Breast epithelium (tissue), 4 donors: ENCODE measurements around the gene ABCA4. TPM values are rescaled to one million over a fixed set of nuclear protein-coding genes. Genes with fewer than 3 reads are reported as not detected.

Experiments used
- DNase-seq, 2 donors: peaks; one replicate each; pipeline ENCODE4 v3.0.0-alpha.2; 2019; ENCODE audit warnings: low spot score in 2 of 2
- H3K27ac ChIP-seq, 2 donors: fragments of 200-600 bp; sonication (generic) in 1 of 2; one replicate each; pipeline ENCODE4 v1.5.1; 2016 to 2019; ENCODE audit warnings: mild to moderate bottlenecking in 1 of 2
- H3K27me3 ChIP-seq, 2 donors: fragments of 200-600 bp; sonication (generic) in 1 of 2; one replicate each; pipeline versions ENCODE4 v1.5.1 to v1.6.0; 2017 to 2019; ENCODE audit warnings: control low read depth in 1 of 2, mild to moderate bottlenecking in 1 of 2
- H3K36me3 ChIP-seq: fragments of 200-600 bp; one replicate; pipeline ENCODE4 v1.5.1; 2019
- H3K4me1 ChIP-seq, 2 donors: fragments of 200-600 bp; sonication (generic); one replicate each; pipeline ENCODE4 v1.5.1; 2016 to 2019; ENCODE audit warnings: control low read depth in 1 of 2
- H3K4me3 ChIP-seq, 3 donors: fragments of 200-600 bp; sonication (generic); 1 replicate in 2 of 3; 2 replicates in 1 of 3; pipeline ENCODE4 v1.5.1; 2016 to 2019; ENCODE audit warnings: mild to moderate bottlenecking in 3 of 3, moderate library complexity in 2 of 3
- H3K9me3 ChIP-seq, 2 donors: fragments of 200-600 bp; sonication (generic) in 1 of 2; one replicate each; pipeline ENCODE4 v1.5.1; 2016 to 2019; ENCODE audit warnings: control low read depth in 1 of 2
- POLR2A ChIP-seq: fragments of 450-650 bp; IDR thresholded peaks from one replicate; pipeline ENCODE4 v1.6.1; 2016; ENCODE audit warnings: antibody characterized with exemption, mild to moderate bottlenecking, moderate library complexity
- POLR2AphosphoS5 ChIP-seq, 3 donors: sonication (generic); formaldehyde crosslinking; IDR thresholded peaks; one replicate each; pipeline ENCODE4 v1.6.1; 2017; ENCODE audit warnings: antibody characterized with exemption in 3 of 3
- intact Hi-C: fragments of 100-400 bp; cut with DNase I; formaldehyde crosslinking; loops from one replicate; pipeline ENCODE4 v1.15.1; 2023; ENCODE audit warnings: low total_unique reads
- total RNA-seq, 3 donors: library from RNA; depleted of rRNA; stranded (reverse); fragments of >200 nt; gene quantifications; one replicate each; pipeline ENCODE4 v1.1.0, GENCODE V29; 2016
- TF ChIP-seq, protein P1 (sequence below), 3 donors: fragments of 450-650 bp; IDR thresholded peaks; one replicate each; pipeline ENCODE4 v1.5.1; 2016 to 2017; ENCODE audit warnings: antibody characterized with exemption in 3 of 3, mild to moderate bottlenecking in 3 of 3, moderate library complexity in 3 of 3

The ABCA4 gene
- total RNA-seq, 3 donors from 2014 or later, result 0.16 to 3.5 (median 1.3) TPM

GRCh38 chr1:94081566-94082344 lies 39.2 kb downstream of the ABCA4 start:
- no peak for DNase-seq
- H3K36me3 ChIP-seq, result no peaks in the 10 kb centered on the region
- TF ChIP-seq, protein P1, sequence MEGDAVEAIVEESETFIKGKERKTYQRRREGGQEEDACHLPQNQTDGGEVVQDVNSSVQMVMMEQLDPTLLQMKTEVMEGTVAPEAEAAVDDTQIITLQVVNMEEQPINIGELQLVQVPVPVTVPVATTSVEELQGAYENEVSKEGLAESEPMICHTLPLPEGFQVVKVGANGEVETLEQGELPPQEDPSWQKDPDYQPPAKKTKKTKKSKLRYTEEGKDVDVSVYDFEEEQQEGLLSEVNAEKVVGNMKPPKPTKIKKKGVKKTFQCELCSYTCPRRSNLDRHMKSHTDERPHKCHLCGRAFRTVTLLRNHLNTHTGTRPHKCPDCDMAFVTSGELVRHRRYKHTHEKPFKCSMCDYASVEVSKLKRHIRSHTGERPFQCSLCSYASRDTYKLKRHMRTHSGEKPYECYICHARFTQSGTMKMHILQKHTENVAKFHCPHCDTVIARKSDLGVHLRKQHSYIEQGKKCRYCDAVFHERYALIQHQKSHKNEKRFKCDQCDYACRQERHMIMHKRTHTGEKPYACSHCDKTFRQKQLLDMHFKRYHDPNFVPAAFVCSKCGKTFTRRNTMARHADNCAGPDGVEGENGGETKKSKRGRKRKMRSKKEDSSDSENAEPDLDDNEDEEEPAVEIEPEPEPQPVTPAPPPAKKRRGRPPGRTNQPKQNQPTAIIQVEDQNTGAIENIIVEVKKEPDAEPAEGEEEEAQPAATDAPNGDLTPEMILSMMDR (IDR thresholded peaks at IDR 0.05), result no peak
- TF ChIP-seq POLR2A (no peak), POLR2AphosphoS5 (IDR thresholded peaks at IDR 0.05) (no peak)
- H3K4me3 ChIP-seq, result no peak overlapping the region
- intact Hi-C loops, result no loop called here
- H3K27me3 ChIP-seq, result no peaks in the 10 kb centered on the region
- peak overlapping the region; percentile 46 to 71 for H3K27ac ChIP-seq
- H3K9me3 ChIP-seq, result no peaks in the 10 kb centered on the region
- H3K4me1 ChIP-seq, result no peaks in the 10 kb centered on the region

DNA sequence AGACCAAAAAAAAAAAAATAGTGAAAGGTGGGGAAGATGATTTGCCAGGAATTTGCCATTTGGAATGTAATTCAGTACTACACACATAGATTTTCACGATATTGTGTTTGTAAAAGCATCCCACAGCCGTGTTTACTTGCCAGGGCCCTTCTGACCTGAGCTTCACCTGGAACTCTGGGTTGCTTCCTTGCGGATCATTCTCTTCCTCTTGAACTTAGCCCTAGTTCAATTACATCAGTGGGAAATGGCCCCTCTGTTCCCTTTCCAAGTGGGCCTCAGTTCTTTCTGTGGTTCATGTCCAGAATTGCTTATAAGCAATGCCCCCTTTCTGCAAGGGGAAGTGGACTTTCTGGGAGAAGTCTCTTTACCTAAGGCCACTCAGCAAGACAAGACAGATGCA lies 41.0 kb downstream of the ABCA4 start:
- H3K27me3 ChIP-seq, result no peaks in the 10 kb centered on the region
- intact Hi-C loops, result no loop called here
- no peaks in the 10 kb centered on the region for H3K4me1 ChIP-seq
- DNase-seq, result no peak
- no peak overlapping the region for H3K4me3 ChIP-seq
- TF ChIP-seq, protein P1 (IDR thresholded peaks at IDR 0.05), result no peak
- TF ChIP-seq POLR2A, result no peak
- no peak for TF ChIP-seq POLR2AphosphoS5 (IDR thresholded peaks at IDR 0.05)
- no peak overlapping the region for H3K27ac ChIP-seq
- H3K36me3 ChIP-seq, result no peaks in the 10 kb centered on the region
- no peaks in the 10 kb centered on the region for H3K9me3 ChIP-seq

GRCh38 chr1:94079080-94079940 lies 41.6 kb downstream of the ABCA4 start:
- H3K9me3 ChIP-seq, result no peaks in the 10 kb centered on the region
- intact Hi-C loops, result no loop called here
- H3K4me3 ChIP-seq, result no peak overlapping the region
- H3K27me3 ChIP-seq, result no peaks in the 10 kb centered on the region
- no peak overlapping the region for H3K27ac ChIP-seq
- no peak for DNase-seq
- TF ChIP-seq POLR2A (no peak), POLR2AphosphoS5 (IDR thresholded peaks at IDR 0.05) (no peak)
- TF ChIP-seq, protein P1 (IDR thresholded peaks at IDR 0.05), result no peak
- H3K4me1 ChIP-seq, result no peaks in the 10 kb centered on the region
- no peaks in the 10 kb centered on the region for H3K36me3 ChIP-seq

- no peaks in the 10 kb centered on the region for H3K36me3 ChIP-seq
- H3K9me3 ChIP-seq, result no peaks in the 10 kb centered on the region
- TF ChIP-seq POLR2AphosphoS5 (IDR thresholded peaks at IDR 0.05), result no peak
- TF ChIP-seq, protein P1 (IDR thresholded peaks at IDR 0.05), result no peak
- no peak for TF ChIP-seq POLR2A
- H3K4me3 ChIP-seq, result no peak overlapping the region
- no peaks in the 10 kb centered on the region for H3K4me1 ChIP-seq
- no peak for DNase-seq
- no peaks in the 10 kb centered on the region for H3K27me3 ChIP-seq
- intact Hi-C loops, result no loop called here
- no peak overlapping the region for H3K27ac ChIP-seq
Measured at GRCh38 chr1:94072840-94073522, 48.0 kb downstream of the ABCA4 start.
